Endothelial cell (in vitro differentiated cells): ENCODE data around the gene CCR1. TPM values are rescaled to one million over a fixed set of nuclear protein-coding genes. Genes with fewer than 3 reads are reported as not detected.
A peak's percentile ranks its signal among the peaks of the same experiment; 100 is the strongest.

ENCODE experiments used
- DNase-seq: peaks from one replicate; pipeline ENCODE4 v3.0.0; 2021; ENCODE audit warnings: low spot score
- H3K27ac Mint-ChIP-seq: one replicate; pipeline ENCODE4 v1.8.0; 2021; ENCODE audit warnings: mixed read lengths, inconsistent platforms; ENCODE audit not compliant: unreplicated experiment
- H3K27me3 Mint-ChIP-seq: one replicate; pipeline ENCODE4 v1.8.0; 2021; ENCODE audit warnings: mild to moderate bottlenecking, moderate library complexity, mixed read lengths, inconsistent platforms; ENCODE audit not compliant: unreplicated experiment
- H3K36me3 Mint-ChIP-seq: one replicate; pipeline ENCODE4 v1.8.0; 2021; ENCODE audit warnings: mild to moderate bottlenecking, low read depth, mixed read lengths, inconsistent platforms; ENCODE audit not compliant: unreplicated experiment
- H3K4me1 Mint-ChIP-seq: one replicate; pipeline ENCODE4 v1.8.0; 2021; ENCODE audit warnings: mild to moderate bottlenecking, mixed read lengths, inconsistent platforms; ENCODE audit not compliant: unreplicated experiment
- H3K4me3 Mint-ChIP-seq: one replicate; pipeline ENCODE4 v1.8.0; 2021; ENCODE audit warnings: mild to moderate bottlenecking, mixed read lengths, inconsistent platforms; ENCODE audit not compliant: unreplicated experiment
- H3K9me3 Mint-ChIP-seq: one replicate; pipeline ENCODE4 v1.8.0; 2021; ENCODE audit warnings: mixed read lengths, inconsistent platforms; ENCODE audit not compliant: unreplicated experiment
- CTCF ChIP-seq: fragments of 200-600 bp; sonication (generic); IDR thresholded peaks from one replicate; pipeline ENCODE4 v1.5.0; 2021; ENCODE audit warnings: antibody characterized with exemption; ENCODE audit not compliant: unreplicated experiment
- total RNA-seq: library from RNA; stranded (reverse); fragmentation: NEBNext Ultra II Directional; extraction: Animal tissue kit (Norgen Biotek cat#: 25700); gene quantifications from one replicate; pipeline ENCODE4 v1.2.1, GENCODE V29; 2021; ENCODE audit not compliant: unreplicated experiment

CCR1 gene
- total RNA-seq, 1 donor from 2014 or later: not detected

- Mint-ChIP-seq H3K4me1 (peaks cover 20% of the 10 kb centered on the region), H3K27ac (no peak overlapping the region), H3K36me3 (no peaks in the 10 kb centered on the region), H3K4me3 (no peak overlapping the region), H3K27me3 (no peaks in the 10 kb centered on the region), H3K9me3 (no peaks in the 10 kb centered on the region)
- DNase-seq: no peak
- no peak for TF ChIP-seq CTCF
These were observed 31.8 kb upstream of the CCR1 start for GRCh38 chr3:46239952-46240351.

GRCh38 chr3:46239301-46239938, 31.3 kb upstream of the CCR1 start:
- DNase-seq: no peak
- Mint-ChIP-seq H3K4me3 (no peak overlapping the region), H3K27me3 (no peaks in the 10 kb centered on the region)

GRCh38 chr3:46238386-46238785, 30.3 kb upstream of the CCR1 start:
- no peaks in the 10 kb centered on the region for H3K27me3 Mint-ChIP-seq
- DNase-seq: no peak
- no peak overlapping the region for H3K27ac Mint-ChIP-seq
- no peak for TF ChIP-seq CTCF
- no peaks in the 10 kb centered on the region for H3K36me3 Mint-ChIP-seq
- no peaks in the 10 kb centered on the region for H3K9me3 Mint-ChIP-seq
- peaks cover 20% of the 10 kb centered on the region for H3K4me1 Mint-ChIP-seq
- H3K4me3 Mint-ChIP-seq: no peak overlapping the region

More at GRCh38 chr3:46239301-46239938, 31.3 kb upstream of the CCR1 start:
- no peak overlapping the region for H3K27ac Mint-ChIP-seq
- H3K4me1 Mint-ChIP-seq: peaks cover 20% of the 10 kb centered on the region
- H3K36me3 Mint-ChIP-seq: no peaks in the 10 kb centered on the region
- no peaks in the 10 kb centered on the region for H3K9me3 Mint-ChIP-seq
- TF ChIP-seq CTCF: no peak

- peak; percentile 10 for DNase-seq
- Mint-ChIP-seq H3K9me3 (no peaks in the 10 kb centered on the region), H3K4me1 (peaks cover 15% of the 10 kb centered on the region), H3K36me3 (no peaks in the 10 kb centered on the region), H3K4me3 (no peak overlapping the region), H3K27me3 (no peaks in the 10 kb centered on the region), H3K27ac (peak overlapping the region; percentile 55)
- no peak for TF ChIP-seq CTCF
These were observed 28.4 kb upstream of the CCR1 start for GRCh38 chr3:46236294-46237054.

GRCh38 chr3:46235425-46235824, 27.3 kb upstream of the CCR1 start:
- no peak overlapping the region for H3K4me3 Mint-ChIP-seq
- H3K27ac Mint-ChIP-seq: no peak overlapping the region
- H3K4me1 Mint-ChIP-seq: peaks cover 13% of the 10 kb centered on the region
- DNase-seq: no peak
- TF ChIP-seq CTCF: no peak
- H3K27me3 Mint-ChIP-seq: no peaks in the 10 kb centered on the region
- H3K36me3 Mint-ChIP-seq: no peaks in the 10 kb centered on the region
- H3K9me3 Mint-ChIP-seq: no peaks in the 10 kb centered on the region
